Upper lobe of left lung (tissue), 4 donors: ENCODE results near the gene LMNTD2.

ENCODE experiments used
- CTCF ChIP-seq, 6 experiments: fragments of 450-650 bp in 4 of 6; fragments of 200-600 bp in 2 of 6; sonication (generic) in 2 of 6; IDR thresholded peaks; one replicate each; pipeline ENCODE4 v1.5.1; 2016 to 2019; ENCODE audit warnings: antibody characterized with exemption in 6 of 6
- EP300 ChIP-seq, 4 donors: sonication (generic); formaldehyde crosslinking; IDR thresholded peaks; one replicate each; pipeline ENCODE4 v1.5.1; 2017; ENCODE audit warnings: antibody characterized with exemption in 4 of 4, control low read depth in 2 of 4

DNA sequence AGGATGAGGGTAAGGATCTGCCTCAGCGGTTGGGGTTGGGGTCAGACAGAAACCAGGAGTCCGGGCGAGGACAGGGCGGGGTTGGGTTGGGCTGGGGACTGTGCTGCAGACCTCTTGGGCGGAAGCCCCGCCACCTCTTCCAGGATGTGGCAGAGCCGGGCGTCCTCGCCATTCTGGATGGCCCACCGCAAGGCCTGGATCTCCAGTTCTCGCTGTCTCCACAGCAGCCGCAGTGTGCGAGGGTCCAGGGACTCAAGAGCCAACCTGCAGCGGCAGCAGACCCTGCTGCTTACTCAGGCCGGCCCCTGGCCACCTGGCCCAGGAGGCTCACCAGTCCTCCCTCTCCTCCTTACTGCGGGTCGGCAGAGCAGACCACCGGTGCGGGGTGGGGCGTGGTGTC, 2.0 kb downstream of the LMNTD2 start:
- TF ChIP-seq CTCF (IDR thresholded peaks at IDR 0.05) = no peak
- TF ChIP-seq EP300 (IDR thresholded peaks at IDR 0.05) = no peak
